Fibroblast of upper back skin (primary cell): ENCODE results near the gene PON1.

ENCODE experiments used
- DNase-seq: peaks from one replicate; pipeline ENCODE4 v3.0.0-alpha.2; 2013

Gene PON1

DNA sequence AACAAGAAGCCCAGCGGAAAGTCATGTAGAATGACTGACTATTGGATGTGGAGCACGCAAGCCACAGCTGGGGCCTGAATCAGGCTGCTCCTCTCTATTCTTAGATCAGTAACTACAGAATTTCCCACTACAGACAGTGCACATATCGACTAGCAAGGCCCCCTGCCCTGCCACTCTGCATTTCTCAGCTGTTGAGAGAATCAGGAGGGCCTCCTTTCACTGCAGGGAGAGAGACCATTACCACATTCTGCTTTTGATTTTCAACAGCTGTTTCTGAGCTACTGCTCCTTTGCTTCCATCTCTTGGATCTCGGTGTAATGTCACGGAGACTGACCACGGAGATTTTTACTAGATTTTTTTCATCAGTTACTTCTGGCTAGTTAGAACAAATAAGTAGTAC, 73.8 kb downstream of the PON1 start:
- no peak for DNase-seq
